Endothelial cell (in vitro differentiated cells): ENCODE data around the gene NOTUM. TPM values are rescaled to one million over a fixed set of nuclear protein-coding genes. Genes with fewer than 3 reads are reported as not detected.

Experiments
- DNase-seq: peaks from one replicate; pipeline ENCODE4 v3.0.0; 2021; ENCODE audit warnings: low spot score
- H3K27ac Mint-ChIP-seq: one replicate; pipeline ENCODE4 v1.8.0; 2021; ENCODE audit warnings: mixed read lengths, inconsistent platforms; ENCODE audit not compliant: unreplicated experiment
- H3K27me3 Mint-ChIP-seq: one replicate; pipeline ENCODE4 v1.8.0; 2021; ENCODE audit warnings: mild to moderate bottlenecking, moderate library complexity, mixed read lengths, inconsistent platforms; ENCODE audit not compliant: unreplicated experiment
- H3K36me3 Mint-ChIP-seq: one replicate; pipeline ENCODE4 v1.8.0; 2021; ENCODE audit warnings: mild to moderate bottlenecking, low read depth, mixed read lengths, inconsistent platforms; ENCODE audit not compliant: unreplicated experiment
- H3K4me1 Mint-ChIP-seq: one replicate; pipeline ENCODE4 v1.8.0; 2021; ENCODE audit warnings: mild to moderate bottlenecking, mixed read lengths, inconsistent platforms; ENCODE audit not compliant: unreplicated experiment
- H3K4me3 Mint-ChIP-seq: one replicate; pipeline ENCODE4 v1.8.0; 2021; ENCODE audit warnings: mild to moderate bottlenecking, mixed read lengths, inconsistent platforms; ENCODE audit not compliant: unreplicated experiment
- H3K9me3 Mint-ChIP-seq: one replicate; pipeline ENCODE4 v1.8.0; 2021; ENCODE audit warnings: mixed read lengths, inconsistent platforms; ENCODE audit not compliant: unreplicated experiment
- CTCF ChIP-seq: fragments of 200-600 bp; sonication (generic); IDR thresholded peaks from one replicate; pipeline ENCODE4 v1.5.0; 2021; ENCODE audit warnings: antibody characterized with exemption; ENCODE audit not compliant: unreplicated experiment
- total RNA-seq: library from RNA; stranded (reverse); fragmentation: NEBNext Ultra II Directional; extraction: Animal tissue kit (Norgen Biotek cat#: 25700); gene quantifications from one replicate; pipeline ENCODE4 v1.2.1, GENCODE V29; 2021; ENCODE audit not compliant: unreplicated experiment

The NOTUM gene
- total RNA-seq, 1 donor from 2014 or later: not detected

- Mint-ChIP-seq H3K27ac (no peak overlapping the region), H3K9me3 (no peaks in the 10 kb centered on the region), H3K36me3 (peaks cover 3% of the 10 kb centered on the region), H3K4me1 (no peaks in the 10 kb centered on the region), H3K27me3 (peaks cover 9% of the 10 kb centered on the region), H3K4me3 (no peak overlapping the region)
- no peak for TF ChIP-seq CTCF
- no peak for DNase-seq
Measured at GRCh38 chr17:81980122-81980521, 19.1 kb upstream of the NOTUM start.

DNA sequence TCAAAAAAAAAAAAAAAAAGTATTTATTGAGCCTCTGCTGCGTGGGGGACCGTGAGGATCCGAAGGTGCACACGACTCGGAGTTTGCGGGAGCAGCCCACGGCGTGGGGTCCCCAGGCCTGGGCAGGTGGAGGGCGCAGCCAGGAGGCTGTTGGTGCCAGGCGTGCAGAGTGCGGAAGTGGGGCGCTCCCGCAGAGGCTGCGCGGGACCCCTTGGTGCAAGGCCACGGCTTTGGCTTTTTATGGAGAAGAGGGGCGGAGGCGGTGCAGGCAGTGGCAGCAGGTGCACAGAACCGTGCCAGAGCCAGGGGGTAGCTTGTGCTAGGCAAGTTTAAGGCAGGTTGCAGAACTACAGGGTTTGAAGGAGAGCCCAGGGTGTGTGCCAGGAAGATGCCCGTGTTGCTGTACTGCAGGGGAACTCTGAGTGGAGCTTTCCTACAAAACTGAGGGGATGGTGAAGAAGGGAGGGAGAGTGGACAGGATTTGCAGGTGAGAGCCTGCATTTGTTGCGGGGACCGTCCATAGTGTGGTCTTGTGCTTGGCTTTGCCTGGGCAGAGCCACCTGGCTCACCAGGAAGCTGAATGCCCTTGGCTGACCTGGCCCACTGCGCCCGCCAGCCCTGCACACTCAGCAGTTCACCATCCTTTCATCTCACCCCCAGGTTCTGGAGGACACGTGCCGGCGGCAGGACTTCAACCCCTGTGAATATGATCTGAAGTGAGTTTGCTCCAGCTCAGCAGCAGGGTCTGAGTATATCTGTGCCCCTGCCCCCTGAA, 17.7 kb upstream of the NOTUM start:
- Mint-ChIP-seq H3K9me3 (no peaks in the 10 kb centered on the region), H3K4me3 (peak overlapping the region; percentile 84), H3K4me1 (no peaks in the 10 kb centered on the region), H3K27me3 (peaks cover 9% of the 10 kb centered on the region), H3K36me3 (no peaks in the 10 kb centered on the region), H3K27ac (peak overlapping the region; percentile 64)
- TF ChIP-seq CTCF: no peak
- DNase-seq: no peak

- Mint-ChIP-seq H3K4me3 (peak within 1 kb of the TSS; percentile 93), H3K27me3 (peaks cover 9% of the 10 kb centered on the region), H3K36me3 (no peaks in the 10 kb centered on the region), H3K9me3 (no peaks in the 10 kb centered on the region), H3K4me1 (no peaks in the 10 kb centered on the region), H3K27ac (peak within 1 kb of the TSS; percentile 88)
- peak; percentile 93 for DNase-seq
- TF ChIP-seq CTCF: no peak
Measured at GRCh38 chr17:81977211-81977808, 16.3 kb upstream of the NOTUM start, which contains the start of gene ASPSCR1. ASPSCR1 (plus strand) TSS chr17:81977629; CDS start chr17:81977647, 18 bp downstream.

DNA sequence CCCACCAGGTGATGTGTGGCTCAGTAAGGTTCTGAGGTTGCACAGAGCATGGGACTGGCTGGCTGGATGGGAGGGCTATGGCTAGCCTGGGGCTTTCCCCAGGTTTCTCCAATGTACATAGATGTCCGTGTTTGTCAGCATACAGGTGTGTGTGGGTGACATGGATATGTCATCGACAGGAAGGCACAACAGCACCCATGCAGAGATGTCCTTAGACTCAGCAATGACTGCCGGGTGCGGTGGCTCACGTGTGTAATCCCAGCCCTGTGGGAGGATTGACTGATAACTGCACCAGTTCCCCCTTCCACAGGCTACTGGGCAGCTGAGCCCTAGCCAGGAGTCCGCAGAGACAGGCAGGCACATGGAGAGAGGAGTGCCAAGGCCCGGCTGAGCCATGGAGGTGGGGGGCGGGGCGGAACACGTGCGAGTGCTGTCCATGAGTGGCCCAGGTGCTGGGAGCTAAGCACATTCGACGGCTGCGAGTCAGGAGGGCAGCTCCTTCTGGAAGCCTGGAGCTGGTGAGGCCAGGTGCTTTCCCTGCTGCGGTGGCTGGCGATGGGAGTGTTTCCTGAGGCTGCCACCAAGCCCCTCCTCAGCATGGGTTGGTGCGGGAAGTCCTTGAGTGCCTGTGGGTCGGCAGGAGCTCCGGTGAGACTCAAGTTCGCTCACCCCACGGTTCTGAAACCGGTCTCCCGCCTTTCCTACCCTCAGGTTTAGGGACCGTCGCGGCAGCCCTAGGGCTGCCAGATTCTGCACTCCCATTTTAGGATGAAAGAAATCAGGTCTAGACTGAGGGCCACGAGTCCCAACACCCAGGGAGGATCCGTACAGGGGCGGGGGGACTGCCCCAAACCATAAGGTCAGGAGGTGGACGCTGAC, 15.6 kb upstream of the NOTUM start:
- DNase-seq: no peak
- Mint-ChIP-seq H3K4me3 (peak overlapping the region; percentile 93), H3K36me3 (no peaks in the 10 kb centered on the region), H3K4me1 (no peaks in the 10 kb centered on the region), H3K9me3 (no peaks in the 10 kb centered on the region), H3K27me3 (peaks cover 9% of the 10 kb centered on the region), H3K27ac (peak overlapping the region; percentile 88)
- TF ChIP-seq CTCF: no peak
